NOMO-1 treated with dmso at 0.1 percent for 144 hours (cell line): ENCODE measurements around the gene KCTD8.

Source experiments
- DNase-seq: peaks from one replicate; lab custom pipeline; 2025; ENCODE audit not compliant: unreplicated experiment; lab: John Stamatoyannopoulos, UW

KCTD8 gene

GRCh38 chr4:44448521-44449461, at the start of gene KCTD8:
KCTD8 (minus strand) TSS chr4:44448809.
- no peak for DNase-seq

GRCh38 chr4:44494810-44495701, 46.4 kb upstream of the KCTD8 start:
- no peak for DNase-seq

- no peak for DNase-seq
Observed at GRCh38 chr4:44493924-44494323, 45.3 kb upstream of the KCTD8 start.

GRCh38 chr4:44487341-44487740, 38.7 kb upstream of the KCTD8 start:
- no peak for DNase-seq

- no peak for DNase-seq
Observed at GRCh38 chr4:44479731-44480130, 31.1 kb upstream of the KCTD8 start.

GRCh38 chr4:44462259-44462658, 13.7 kb upstream of the KCTD8 start:
- no peak for DNase-seq

GRCh38 chr4:44447563-44448504, 775 bp downstream of the KCTD8 start:
- no peak for DNase-seq

GRCh38 chr4:44446801-44447562, 1.6 kb downstream of the KCTD8 start:
- no peak for DNase-seq

- no peak for DNase-seq
Observed at GRCh38 chr4:44446191-44446590, 2.4 kb downstream of the KCTD8 start.

GRCh38 chr4:44438687-44439086, 9.9 kb downstream of the KCTD8 start:
- no peak for DNase-seq

GRCh38 chr4:44434247-44434646, 14.4 kb downstream of the KCTD8 start:
- DNase-seq: no peak

- no peak for DNase-seq
Observed at GRCh38 chr4:44425614-44426208, 22.9 kb downstream of the KCTD8 start.

GRCh38 chr4:44422912-44423311, 25.7 kb downstream of the KCTD8 start:
- no peak for DNase-seq

GRCh38 chr4:44421330-44422065, 27.1 kb downstream of the KCTD8 start:
- no peak for DNase-seq

GRCh38 chr4:44415251-44415650, 33.4 kb downstream of the KCTD8 start:
- DNase-seq: no peak

GRCh38 chr4:44368413-44369167, 80.0 kb downstream of the KCTD8 start:
- DNase-seq: no peak

GRCh38 chr4:44354172-44354571, 94.4 kb downstream of the KCTD8 start:
- DNase-seq: no peak

- no peak for DNase-seq
Observed at GRCh38 chr4:44351069-44351468, 97.5 kb downstream of the KCTD8 start.
